Measurements from ENCODE around the gene TRIM3. TPM values are rescaled to one million over a fixed set of nuclear protein-coding genes. Genes with fewer than 3 reads are reported as not detected.

Gene TRIM3
- total and polyA plus RNA-seq, 2 of the 4 experiments (the other 2 are of a cell fraction): 13.8 to 22.3 TPM

GRCh38 chr11:6431861-6432260 lies 41.9 kb downstream of the TRIM3 start:
- ChIA-PET POLR2A (ENCODE audit: unreplicated experiment) (no interaction called here), CTCF (interaction anchor here (1.0 kb wide), 1 partner anchor 53 kb away, joined by 4 read pairs; no protein-coding TSS in a partner anchor)
- Histone ChIP-seq H4K8ac (ENCODE audit: low read depth in 2 of 2, low read length in 2 of 2) (no peak overlapping the region), H2AFZ (replicated peaks; ENCODE audit: low read length, poor library complexity) (no peak overlapping the region), H2AK5ac (ENCODE audit: low read depth, low read length) (no peak overlapping the region), H3K27ac (ENCODE audit: insufficient read depth, low read length) (no peak overlapping the region), H3K9me1 (ENCODE audit: insufficient read depth, low read length) (no peaks in the 10 kb centered on the region), H3K23ac (ENCODE audit: low read depth, low read length) (no peak overlapping the region), H3K79me1 (ENCODE audit: low read depth in 1 of 2, low read length in 2 of 2) (no peaks in the 10 kb centered on the region), H3K4me2 (ENCODE audit: low read depth, low read length) (no peak overlapping the region), H4K20me1 (ENCODE audit: insufficient read depth, low read length) (no peaks in the 10 kb centered on the region), H4K5ac (ENCODE audit: low read depth, low read length) (no peak overlapping the region), H3K14ac (replicated peaks; ENCODE audit: low read depth, low read length) (no peak overlapping the region), H3K4me1 (ENCODE audit: control insufficient read depth, insufficient read depth, low read length) (no peaks in the 10 kb centered on the region), H3K4me3 (ENCODE audit: insufficient read depth, low read depth, low read length) (no peak overlapping the region), H3K4ac (ENCODE audit: low read depth, low read length) (no peak overlapping the region), H2BK20ac (ENCODE audit: low read depth, low read length) (no peak overlapping the region), H3K27me3 (ENCODE audit: control insufficient read depth, insufficient read depth, low read length) (no peaks in the 10 kb centered on the region), H3K36me3 (ENCODE audit: control insufficient read depth, insufficient read depth, low read length) (no peaks in the 10 kb centered on the region), H2BK120ac (ENCODE audit: low read depth, low read length) (no peak overlapping the region), H3K18ac (ENCODE audit: low read depth, low read length) (no peak overlapping the region), H3K56ac (ENCODE audit: extremely low read depth, insufficient read depth, low read length) (no peak overlapping the region), H2AK9ac (replicated peaks; ENCODE audit: low read depth, low read length, poor library complexity) (no peak overlapping the region), H3K9me3 (ENCODE audit: control insufficient read depth, insufficient read depth, low read length) (no peaks in the 10 kb centered on the region), H4K91ac (ENCODE audit: insufficient read depth, low read depth, low read length) (no peak overlapping the region), H2BK15ac (ENCODE audit: low read depth, low read length) (no peak overlapping the region), H2BK5ac (ENCODE audit: low read depth, low read length, poor library complexity, severe bottlenecking) (no peak overlapping the region), H3K9ac (ENCODE audit: low read depth, low read length) (no peak overlapping the region)
- dilution Hi-C loops (cut with HindIII; ENCODE audit: low sequenced_read_pairs, unreplicated experiment) (no loop called here), intact Hi-C loops (cut with micrococcal nuclease) (no loop called here), in situ Hi-C loops (cut with MboI; ENCODE audit: low sequenced_read_pairs) (no loop called here)
- peak; percentile 65 for DNase-seq
- ATAC-seq (ENCODE audit: low read depth): peak; percentile 64; the same call in 1 of the 2 replicates
- BruUV-seq (replicated peaks): no TSS peak
- TF ChIP-seq ELK1 (IDR thresholded peaks at IDR 0.05; ENCODE audit: borderline replicate concordance, low read depth, low read length) (no peak), SMC3 (IDR thresholded peaks at IDR 0.05; ENCODE audit: low read depth, low read length) (no peak), CHD1 (IDR thresholded peaks at IDR 0.05; ENCODE audit: low read depth, low read length) (no peak), RFX5 (IDR thresholded peaks at IDR 0.05; ENCODE audit: low read depth, low read length) (no peak), NFE2L2 (IDR thresholded peaks at IDR 0.05; ENCODE audit: low read depth, low read length) (no peak), MXI1 (IDR thresholded peaks at IDR 0.05; ENCODE audit: borderline replicate concordance, low read depth, low read length) (no peak), FOS (IDR thresholded peaks at IDR 0.05; ENCODE audit: low read depth, low read length) (no peak), CEBPB (IDR thresholded peaks at IDR 0.05; ENCODE audit: low read depth, low read length) (no peak)
- no CpG with 5 or more reads among the region's 3 CpGs for WGBS, 2 experiments (ENCODE audit: extremely low coverage in 2 of 2, insufficient read length in 1 of 2)
